HG03039 (cell line): ENCODE data around the gene ELFN2.

Source experiments
- ATAC-seq: cut with Tn5 transposase; IDR thresholded peaks from one replicate; pipeline ENCODE4 v1.9.1; 2021; ENCODE audit warnings: mild to moderate bottlenecking, moderate library complexity; ENCODE audit not compliant: unreplicated experiment

Gene ELFN2

DNA sequence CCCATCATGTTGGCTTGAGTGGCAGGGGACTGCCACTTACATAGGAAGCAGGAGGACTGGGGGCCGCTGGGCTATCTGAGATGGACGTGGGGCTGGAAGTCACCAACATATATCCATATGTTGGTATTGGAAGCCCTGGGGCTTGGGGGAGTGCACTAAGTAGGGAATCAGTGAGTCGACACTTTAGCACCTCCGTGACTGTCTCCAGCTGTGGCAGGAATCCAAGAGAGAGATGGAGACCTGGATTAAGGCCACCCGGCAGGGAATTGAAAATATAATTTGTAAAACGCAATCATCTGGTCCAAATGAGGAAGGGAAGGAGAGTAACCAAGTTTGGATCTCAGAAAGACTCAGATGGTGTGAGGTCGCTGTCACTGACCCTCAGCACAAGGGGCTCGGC, 68.4 kb downstream of the ELFN2 start:
- no peak for ATAC-seq

DNA sequence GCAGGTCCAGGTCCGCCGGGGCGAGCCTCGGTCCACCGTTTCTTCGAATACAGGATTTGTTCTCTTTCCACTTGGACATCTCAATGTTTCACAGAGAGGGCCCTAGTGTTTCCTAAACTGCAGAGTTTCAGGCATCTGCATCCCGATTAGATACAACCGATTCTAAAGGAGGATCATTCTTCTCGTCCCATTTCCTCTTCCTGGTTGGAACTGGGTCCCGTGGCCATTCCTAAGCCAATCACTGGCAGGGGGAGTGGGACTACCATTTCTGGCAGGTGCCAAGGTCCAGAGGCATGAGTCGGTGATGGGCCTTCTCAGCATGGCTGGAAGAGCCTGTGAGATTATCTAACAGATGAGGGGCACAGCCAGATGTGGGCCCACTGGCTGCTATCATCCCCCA, 68.9 kb downstream of the ELFN2 start:
- ATAC-seq, result no peak

DNA sequence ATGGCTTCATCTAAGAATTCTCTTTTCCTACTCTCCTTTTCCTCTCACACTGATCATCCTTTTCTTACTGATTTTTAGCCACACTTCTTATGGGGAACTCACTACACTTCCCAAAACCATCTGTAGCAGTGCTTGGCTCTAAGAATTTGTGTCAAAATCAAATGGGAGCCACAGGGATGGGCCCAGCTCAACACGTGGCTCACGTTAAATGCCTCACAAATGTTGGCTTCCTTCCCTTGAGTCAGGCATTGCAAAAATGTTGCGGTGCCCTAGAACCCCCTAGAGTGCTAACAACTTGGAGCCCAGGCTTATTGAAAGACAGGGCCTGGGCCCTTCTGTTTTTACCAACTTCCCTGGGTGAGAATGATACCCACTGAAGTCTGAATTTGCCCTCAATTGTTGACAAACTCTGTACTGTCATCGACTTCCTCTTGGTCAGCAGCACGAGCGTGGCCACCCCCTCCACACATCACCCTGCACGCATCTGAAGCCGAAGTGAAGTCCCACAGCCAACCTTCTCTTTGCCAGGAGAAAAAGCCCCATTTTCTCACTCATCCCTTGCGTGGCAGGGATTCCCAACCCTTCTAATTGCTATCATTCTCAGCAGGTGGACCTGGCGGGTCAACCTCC, 69.7 kb downstream of the ELFN2 start:
- no peak for ATAC-seq

DNA sequence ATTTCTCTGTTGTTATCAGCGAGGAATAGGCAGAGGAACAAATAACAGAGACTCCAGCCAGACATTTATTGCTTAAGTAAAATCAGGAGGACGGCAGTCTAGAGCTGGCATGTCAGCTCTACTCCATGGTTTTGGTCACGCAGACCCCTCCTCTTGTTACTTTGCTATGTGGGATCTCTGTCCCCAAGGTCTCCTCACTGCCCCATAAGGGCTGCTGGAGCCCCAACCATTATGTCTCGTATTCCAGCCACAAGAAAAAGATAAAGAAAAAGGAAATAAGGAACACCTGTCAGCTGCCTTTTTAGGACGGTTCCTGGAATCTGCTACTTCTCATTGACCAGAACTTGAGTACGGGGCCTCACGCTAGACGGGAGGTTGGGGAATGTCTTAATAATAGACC, 70.4 kb downstream of the ELFN2 start:
- no peak for ATAC-seq

DNA sequence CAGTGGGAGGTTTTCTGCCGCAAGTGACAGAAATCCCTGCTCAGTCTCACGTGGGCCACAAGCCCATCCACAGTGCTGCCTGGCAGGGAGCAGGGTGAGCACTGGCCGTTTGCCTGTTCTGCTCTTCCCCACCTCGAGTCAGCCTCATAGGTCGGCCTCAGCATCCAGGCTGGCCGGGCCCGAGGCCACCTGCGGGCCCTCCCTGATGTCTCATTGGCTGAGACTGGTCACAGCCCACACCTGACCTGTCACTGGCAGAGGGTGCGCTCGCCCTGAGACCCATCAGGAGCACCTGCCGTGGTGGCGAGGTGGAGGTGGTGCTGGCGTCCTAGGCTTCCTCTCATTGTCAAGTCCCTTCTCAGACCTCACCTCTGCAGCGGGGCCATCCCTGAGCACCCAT, 72.1 kb downstream of the ELFN2 start:
- ATAC-seq, result no peak

DNA sequence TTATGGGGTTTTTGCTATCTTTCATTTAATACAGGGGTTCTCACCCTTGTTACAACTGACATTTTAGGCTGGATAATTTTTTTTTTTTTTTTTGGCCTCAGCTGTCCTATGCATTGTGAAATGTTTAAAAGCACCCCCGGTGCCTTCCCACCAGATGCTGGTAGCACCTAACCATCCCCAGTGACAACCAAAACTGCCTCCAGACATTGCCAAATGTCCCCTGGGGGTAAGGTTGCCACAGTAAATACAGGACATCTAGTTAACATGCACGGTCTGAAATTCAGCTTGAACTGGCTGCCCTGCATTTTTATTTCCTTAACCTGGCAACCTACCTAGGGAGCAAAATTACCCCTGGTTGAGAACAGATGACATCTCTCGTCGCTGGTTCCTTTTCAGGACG, 72.6 kb downstream of the ELFN2 start:
- no peak for ATAC-seq

DNA sequence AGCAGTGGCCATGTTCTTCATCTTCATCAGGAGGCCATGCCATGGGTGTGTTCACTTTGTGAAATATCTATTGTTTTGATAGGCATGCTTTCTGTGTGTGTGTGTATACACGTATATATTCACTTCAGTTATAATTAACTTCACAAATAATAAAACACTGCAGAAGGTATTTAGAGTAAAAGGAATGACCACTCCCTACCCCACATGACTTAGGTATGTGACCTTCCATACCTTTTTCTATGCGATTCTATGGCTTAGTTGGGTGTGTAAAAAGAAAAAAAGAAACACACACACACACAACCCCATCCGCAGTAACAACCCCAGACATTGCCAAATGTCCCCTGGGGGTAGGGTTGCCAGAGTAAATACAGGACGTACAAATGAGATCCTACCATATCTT, 73.0 kb downstream of the ELFN2 start:
- no peak for ATAC-seq

DNA sequence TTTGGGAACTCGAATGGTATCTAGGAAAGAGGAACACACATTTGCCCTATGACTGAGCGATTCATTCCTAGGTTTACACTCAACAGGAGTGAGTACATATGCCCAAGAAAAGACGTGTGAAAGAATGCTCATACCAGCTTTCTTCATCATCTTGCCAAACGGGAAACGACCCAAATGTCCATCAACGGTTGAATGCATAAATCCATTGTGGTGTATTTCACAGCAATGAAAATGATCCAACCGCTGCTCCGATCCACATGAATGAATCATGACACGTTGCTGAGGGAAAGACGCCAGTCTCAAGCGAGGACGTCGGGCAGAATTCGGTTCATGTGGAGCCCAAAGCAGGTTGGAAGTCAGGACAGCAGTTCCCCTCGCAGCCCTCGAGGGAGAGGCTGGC, 73.4 kb downstream of the ELFN2 start:
- no peak for ATAC-seq

DNA sequence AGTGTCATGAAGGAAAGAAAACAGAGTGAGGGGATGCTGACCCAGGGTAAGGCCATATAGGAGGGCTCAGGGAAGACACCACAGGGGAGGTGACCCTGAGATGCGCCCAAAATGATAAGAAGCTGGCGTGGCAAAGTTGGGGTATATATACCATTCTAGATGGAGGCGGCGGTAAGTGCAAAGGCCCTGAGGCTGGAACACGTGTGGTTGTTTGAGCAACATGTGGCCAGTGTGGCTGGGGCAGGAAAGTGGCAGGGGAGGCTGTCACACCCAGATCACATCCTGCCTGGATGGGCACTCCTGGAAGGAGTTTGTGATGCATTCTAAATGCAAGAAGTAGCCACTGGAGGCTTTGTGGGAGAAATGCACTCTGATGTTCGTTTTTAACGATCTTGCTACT, 74.8 kb downstream of the ELFN2 start:
- no peak for ATAC-seq

DNA sequence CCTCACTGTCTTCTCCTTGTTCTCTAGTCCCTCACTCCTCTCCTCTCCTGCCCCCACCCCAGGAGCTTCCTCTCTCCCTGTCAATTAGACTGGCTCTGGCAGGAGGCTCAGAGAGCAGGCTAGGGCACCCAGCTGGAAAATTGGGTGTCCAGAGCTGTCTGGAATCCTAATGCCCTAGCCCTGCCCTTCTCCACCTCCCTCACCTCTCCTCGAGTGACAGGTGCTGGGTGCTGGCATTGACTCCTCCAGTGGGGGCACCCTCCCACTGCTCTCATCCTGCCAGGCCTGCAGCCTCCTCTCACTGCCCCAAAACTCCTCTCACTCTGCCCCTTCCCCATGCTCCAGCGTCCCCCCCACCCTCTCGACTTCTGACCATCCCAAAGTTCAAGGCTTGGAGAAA, 76.0 kb downstream of the ELFN2 start:
- no peak for ATAC-seq

DNA sequence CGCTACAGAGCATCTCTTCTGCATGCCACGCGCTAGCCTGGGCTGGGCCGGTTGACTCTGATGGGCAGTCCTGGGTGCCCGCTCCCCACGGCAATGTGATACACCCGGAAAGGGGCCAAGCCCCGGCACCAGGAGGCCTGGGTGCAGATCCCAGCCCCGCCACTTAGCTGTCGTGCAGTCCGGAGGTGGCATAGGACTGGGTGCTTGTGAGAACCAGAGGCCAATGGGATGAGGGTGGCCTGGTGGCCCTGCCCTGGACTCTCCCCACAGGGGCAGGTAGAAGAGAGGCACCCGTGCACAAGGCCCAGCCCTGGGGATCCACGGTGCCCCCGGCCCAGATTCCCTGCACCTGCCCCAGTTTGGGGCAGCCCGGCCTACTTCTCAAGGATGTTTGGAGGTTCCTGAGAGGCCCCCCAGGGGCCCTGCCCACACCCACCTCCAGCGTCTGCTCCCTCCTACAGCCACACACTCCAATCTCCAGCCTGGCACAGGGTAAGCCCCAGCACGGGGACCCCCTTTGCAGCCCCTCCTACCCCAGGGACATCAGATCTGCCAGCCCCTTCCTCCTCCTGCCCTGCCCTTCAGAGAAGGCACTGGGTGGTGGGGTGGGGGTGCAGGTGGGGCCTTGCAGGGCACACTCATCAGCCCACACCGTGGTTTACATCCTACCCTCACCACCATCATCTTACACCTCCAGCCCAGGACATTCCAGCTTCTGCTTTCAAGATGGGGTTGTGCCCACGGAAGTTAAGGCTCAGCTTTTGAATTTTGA, 78.0 kb downstream of the ELFN2 start:
- ATAC-seq, result no peak

DNA sequence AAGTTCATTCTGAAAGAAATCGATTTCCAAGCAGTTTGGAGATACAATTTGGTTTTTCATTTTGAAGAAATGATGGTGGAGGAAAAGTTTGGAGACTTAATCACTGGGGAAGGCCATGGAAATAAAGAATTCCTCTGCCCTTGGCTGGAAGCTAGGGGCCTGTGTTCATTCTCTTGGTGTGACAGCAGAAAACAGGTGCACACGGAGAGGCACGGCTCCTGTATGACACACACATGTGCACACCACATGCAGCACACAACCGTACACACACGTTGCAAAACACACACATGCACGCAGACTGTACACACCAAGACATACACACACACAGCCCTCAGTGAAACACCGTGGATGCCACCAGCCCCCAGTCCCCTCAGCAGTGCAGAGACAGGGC, 80.8 kb downstream of the ELFN2 start:
- no peak for ATAC-seq

DNA sequence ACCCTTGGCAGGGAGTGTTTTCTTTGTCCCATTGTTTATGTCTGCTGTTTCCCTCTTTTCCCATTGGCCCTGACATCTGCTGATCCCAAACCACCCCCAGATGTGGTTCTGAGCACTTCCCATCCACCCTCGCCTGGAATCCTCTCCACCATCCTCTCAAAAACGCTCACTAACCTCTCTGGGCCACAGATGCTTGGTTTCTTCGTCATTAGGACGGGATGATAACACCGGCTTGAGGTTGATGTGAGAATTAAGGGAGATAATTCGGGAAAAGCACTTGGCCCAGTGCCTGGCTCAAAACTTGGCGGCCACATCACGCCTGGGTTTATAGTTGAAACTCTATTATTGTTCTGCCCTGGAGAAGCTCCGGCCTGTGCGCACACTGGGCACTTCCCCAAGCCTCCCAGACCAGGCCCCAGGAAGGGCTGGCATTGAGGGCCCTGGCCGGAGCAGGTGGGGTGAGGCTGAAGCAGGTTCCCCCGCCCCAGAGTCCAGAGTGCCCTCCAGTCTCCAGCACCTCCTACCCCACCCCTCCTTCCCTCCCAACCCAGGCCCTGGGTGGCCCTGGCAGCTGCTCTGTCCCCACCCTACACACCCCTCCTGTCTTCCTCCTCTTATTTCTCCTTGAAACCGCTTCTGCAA, 81.3 kb downstream of the ELFN2 start:
- ATAC-seq, result no peak

DNA sequence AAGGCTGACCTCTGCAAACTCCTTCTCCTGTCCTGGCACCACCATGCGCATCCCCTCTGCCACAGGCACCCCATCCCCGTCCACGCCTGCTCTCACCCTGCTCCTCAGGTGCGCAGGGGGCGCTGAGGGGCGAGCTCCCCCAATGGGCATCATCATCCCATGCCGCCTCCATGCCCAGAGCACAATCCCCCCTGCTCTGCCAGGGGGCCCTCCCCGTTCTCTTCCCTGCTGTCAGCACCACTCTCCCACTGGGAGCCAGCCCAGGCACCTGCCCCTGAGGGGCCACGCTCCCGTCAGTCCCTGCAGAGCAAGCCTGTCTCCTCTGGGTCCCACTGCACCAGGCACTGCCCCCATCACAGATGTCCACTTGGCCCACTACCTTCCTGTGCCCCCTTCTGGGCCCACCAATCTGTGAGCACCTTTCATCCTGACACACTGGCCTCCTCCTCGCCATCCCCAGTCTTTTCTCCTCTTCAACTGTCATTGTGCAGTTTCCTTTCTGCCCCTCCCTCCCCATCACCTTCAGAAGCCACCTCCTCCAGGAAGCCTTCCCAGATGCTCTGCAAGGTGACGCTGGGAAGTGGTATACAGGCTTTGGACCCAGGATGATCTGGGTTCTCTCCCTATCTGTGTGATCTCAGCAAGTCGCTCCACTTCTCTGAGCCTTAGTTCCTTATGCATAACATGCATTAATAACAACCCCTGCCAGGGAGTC, 82.4 kb downstream of the ELFN2 start:
- no peak for ATAC-seq

DNA sequence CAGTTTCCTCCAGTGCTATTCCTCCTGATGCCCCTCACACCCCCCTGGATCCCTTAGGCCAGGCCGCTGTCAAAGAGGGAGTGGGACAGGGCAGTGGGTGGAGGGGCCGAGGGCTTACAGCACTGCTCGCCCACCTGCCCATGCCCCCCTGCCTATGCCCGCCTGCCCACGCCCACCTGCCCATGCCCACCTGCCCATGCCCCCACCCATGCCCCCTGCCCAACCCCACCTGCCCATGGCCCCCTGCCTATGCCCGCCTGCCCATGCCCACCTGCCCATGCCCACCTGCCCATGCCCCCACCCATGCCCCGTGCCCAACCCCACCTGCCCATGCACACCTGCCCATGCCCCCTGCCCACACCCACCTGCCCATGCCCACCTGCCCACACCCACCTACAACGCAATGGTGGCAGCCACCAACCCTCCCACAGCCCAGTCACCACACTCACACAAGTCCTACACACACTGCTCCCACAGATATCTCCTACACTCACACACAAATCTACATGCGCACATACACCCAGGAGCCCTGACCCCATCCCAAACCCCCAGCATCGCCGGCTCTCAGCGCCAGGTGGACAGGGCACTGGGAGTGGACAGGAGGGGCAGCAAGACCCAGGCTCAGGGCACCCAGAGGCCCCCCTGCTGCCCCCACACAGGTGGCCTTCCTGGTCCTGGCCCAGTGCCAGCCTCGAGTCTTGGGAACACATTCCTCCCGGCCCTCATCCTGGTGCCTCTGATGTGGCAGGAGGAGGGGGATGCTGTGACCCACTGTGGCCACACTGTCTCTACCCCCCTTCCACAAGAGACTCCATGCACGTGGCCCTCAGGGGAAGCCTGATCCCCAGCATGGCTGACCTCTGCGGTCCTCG, 83.2 kb downstream of the ELFN2 start:
- no peak for ATAC-seq

DNA sequence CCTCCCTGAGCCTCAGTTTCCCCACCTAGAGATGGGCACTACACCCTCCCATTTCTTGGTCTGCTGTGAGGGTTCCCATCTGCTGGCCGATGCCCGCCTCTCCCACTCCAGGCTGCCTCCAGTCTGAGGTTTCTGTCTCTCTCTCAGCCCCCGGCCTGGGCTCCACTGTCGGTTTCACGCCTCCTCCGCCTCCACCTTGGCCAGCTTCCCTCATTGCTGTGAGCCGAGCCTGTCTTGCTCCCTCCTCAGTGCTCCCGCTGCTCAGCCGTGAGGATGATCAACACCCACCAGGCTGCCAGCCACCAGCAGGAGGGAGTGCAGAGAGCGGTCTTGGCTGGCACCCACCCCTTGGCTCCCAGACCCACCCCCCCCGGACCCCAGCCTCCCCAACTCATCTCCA, 83.9 kb downstream of the ELFN2 start:
- no peak for ATAC-seq

DNA sequence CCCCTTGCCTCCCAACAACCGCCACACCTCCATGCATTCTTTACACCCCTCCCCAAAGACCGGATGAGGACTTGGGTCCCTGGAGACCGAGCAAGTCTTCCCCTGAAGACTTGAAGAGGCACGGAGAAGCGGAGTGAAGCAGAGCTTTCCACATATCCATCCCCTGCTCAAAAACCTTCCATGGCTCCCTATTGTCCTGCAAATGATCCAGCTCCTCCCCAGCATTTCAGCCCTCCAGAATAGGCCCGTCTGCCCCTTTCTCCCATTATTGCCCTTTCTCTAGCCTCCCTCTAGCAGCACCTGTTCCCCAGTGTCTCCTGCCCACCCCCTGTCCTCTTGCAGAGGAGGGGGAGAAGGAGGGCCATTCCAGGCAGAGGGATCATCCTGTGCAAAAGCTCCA, 85.2 kb downstream of the ELFN2 start:
- ATAC-seq, result no peak

DNA sequence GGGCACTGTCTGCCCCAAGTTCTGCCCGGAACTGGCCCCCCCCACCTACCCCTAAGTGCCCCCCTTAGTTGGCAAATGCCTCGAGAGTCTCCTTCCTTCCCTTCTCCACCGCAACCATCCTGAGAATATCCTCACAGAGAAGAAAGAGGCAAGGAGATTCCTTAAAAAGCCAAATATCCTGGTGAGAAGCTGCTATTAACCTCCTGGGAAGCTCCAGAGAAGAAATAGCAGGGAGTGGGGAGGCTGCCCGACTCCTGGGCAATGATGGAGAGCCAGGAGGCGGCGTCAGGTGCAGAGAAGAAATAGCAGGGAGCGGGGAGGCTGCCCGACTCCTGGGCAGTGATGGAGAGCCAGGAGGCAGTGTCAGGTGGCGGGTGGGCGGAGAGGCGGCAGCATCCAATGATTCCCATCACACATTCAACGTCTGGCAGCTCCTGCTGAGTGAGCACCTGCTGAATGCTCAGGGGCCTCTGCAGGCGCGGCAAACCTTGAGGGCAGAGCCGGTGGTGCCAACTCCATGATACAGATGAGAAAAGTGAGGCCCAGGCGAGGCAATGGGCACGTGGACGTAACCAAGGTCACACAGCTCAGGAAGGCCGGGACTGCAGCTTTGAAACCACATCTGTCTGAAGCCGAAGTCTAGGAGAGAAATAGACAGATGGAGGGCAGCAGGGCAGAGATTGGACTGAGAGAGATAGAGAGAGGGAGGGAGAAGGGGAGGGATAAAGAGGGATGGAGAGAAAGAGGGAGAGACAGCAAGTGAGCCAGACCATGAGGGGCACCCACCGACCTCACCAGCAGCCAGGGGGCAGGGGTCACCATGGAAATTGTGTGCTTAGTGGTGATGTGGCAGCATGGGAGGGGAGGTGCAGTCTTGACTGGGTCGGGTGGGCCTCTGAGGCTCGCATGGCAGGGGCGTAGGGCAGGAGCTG, 86.7 kb downstream of the ELFN2 start:
- no peak for ATAC-seq

DNA sequence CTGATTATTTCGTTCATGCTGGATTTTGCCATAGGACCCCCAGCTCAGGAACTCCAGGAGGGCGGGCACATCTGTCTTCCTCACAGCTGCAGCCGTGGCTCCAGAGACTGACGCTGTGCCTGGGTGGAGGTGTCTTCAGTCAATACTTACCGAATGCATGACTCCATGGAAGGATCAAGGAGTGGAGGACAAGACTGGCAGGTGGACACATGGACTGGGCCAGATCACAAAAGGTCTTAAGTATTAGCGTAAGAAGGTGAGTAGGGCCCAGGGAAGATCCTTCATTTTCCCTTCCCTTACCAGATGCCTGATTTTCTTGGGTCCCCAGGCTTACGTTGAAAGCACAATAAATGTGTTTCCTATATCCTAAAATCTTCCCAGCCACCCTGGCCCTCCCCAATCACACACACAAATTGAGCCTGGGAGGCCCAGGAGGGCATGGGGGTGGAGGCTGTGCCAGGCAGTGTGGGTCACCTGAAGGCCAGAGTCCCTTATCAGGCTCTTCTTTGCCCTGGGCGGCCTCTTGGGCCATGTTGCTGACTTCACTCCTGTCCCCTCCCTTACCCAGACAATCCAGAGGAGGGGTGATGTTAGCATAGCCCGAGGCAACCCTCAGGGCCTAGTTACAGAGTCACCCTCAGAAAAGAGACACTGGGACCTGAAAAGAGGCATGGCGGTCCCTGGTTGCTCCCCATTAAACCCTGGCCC, 88.6 kb downstream of the ELFN2 start:
- ATAC-seq, result no peak
